Measurements from ENCODE around the gene GFOD1.

Gene GFOD1

GRCh38 chr6:13404892-13405254, 82.5 kb downstream of the GFOD1 start:
- Histone ChIP-seq H3K4me3 (ENCODE audit: low read depth, low read length) (no peak overlapping the region), H3K27me3 (replicated peaks) (no peaks in the 10 kb centered on the region), H3K36me3 (replicated peaks) (no peaks in the 10 kb centered on the region), H3K27ac (no peak overlapping the region)
- DNase-seq: no peak
- in situ Hi-C loops (cut with HindIII; ENCODE audit: low pct_ligation_motif_present, low sequenced_read_pairs): no loop called here
- TF ChIP-seq, protein P1, sequence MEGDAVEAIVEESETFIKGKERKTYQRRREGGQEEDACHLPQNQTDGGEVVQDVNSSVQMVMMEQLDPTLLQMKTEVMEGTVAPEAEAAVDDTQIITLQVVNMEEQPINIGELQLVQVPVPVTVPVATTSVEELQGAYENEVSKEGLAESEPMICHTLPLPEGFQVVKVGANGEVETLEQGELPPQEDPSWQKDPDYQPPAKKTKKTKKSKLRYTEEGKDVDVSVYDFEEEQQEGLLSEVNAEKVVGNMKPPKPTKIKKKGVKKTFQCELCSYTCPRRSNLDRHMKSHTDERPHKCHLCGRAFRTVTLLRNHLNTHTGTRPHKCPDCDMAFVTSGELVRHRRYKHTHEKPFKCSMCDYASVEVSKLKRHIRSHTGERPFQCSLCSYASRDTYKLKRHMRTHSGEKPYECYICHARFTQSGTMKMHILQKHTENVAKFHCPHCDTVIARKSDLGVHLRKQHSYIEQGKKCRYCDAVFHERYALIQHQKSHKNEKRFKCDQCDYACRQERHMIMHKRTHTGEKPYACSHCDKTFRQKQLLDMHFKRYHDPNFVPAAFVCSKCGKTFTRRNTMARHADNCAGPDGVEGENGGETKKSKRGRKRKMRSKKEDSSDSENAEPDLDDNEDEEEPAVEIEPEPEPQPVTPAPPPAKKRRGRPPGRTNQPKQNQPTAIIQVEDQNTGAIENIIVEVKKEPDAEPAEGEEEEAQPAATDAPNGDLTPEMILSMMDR (IDR thresholded peaks at IDR 0.05; ENCODE audit: low read depth, low read length, missing control alignments): no peak

DNA sequence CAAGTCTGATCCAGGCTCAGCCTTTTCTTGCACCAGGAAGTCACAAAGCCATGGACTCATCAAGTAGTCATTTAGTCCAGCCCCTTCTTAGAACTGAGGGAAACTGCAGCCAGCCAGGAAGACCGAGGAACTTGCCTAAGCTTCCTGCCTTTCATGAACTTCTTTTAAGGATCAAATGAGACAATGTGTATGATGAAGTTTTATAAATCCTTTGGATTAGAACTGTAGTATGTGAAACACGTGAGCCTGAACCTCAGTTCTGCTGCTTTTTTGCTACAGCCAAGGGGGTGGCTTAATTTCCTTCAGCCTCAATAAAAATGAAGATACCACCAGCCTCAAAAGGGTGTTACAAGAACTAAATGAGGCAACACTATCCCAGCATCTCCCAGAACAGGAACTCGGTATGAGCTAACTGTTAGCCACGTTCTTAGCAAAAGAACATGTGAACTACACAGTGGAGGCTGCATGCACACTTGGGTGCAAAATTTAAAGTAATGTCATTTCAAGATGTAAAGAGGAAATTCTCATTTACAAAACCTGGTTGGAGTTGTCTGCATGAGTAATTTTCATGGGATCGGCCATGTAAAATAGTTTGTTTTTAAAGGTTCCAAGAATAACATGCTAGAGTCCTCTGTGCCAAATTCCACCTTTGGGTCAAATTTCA, 83.0 kb downstream of the GFOD1 start:
- in situ Hi-C loops (cut with HindIII; ENCODE audit: low pct_ligation_motif_present, low sequenced_read_pairs): no loop called here
- TF ChIP-seq, protein P1 (IDR thresholded peaks at IDR 0.05; ENCODE audit: low read depth, low read length, missing control alignments): no peak
- H3K27ac ChIP-seq: no peak overlapping the region

DNA sequence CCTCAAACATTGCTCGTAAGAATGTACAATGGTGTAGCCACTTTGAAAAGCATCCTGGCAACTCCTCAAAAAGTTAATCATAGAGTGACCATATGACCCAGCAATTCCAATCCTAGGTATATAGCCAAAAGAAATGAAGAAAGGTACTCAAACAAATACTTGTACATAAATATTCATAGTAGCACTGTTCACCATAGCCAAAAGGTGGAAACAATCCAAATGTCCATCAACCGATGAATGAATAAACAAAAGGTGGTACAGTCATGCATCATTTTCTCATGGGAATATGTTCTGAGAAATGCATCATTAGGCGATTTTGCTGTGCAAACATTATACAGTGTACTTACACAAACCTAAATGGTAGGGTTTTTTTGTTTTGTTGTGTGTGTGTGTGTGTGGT, 84.7 kb downstream of the GFOD1 start:
- DNase-seq: no peak
- TF ChIP-seq, protein P1 (IDR thresholded peaks at IDR 0.05; ENCODE audit: low read depth, low read length, missing control alignments): no peak
- in situ Hi-C loops (cut with HindIII; ENCODE audit: low pct_ligation_motif_present, low sequenced_read_pairs): no loop called here
- Histone ChIP-seq H3K4me3 (ENCODE audit: low read depth, low read length) (no peak overlapping the region), H3K27ac (no peak overlapping the region), H3K27me3 (replicated peaks) (no peaks in the 10 kb centered on the region), H3K36me3 (replicated peaks) (no peaks in the 10 kb centered on the region)

More for the DNA sequence above, 83.0 kb downstream of the GFOD1 start:
- peak; percentile 25 for DNase-seq
- no peaks in the 10 kb centered on the region for H3K27me3 ChIP-seq (replicated peaks)
- H3K36me3 ChIP-seq (replicated peaks): no peaks in the 10 kb centered on the region
- no peak overlapping the region for H3K4me3 ChIP-seq (ENCODE audit: low read depth, low read length)

GRCh38 chr6:13400772-13401171, 86.6 kb downstream of the GFOD1 start:
- H3K27me3 ChIP-seq (replicated peaks): no peaks in the 10 kb centered on the region
- DNase-seq: no peak
- no peak overlapping the region for H3K4me3 ChIP-seq (ENCODE audit: low read depth, low read length)
- no peak overlapping the region for H3K27ac ChIP-seq
- H3K36me3 ChIP-seq (replicated peaks): no peaks in the 10 kb centered on the region
- TF ChIP-seq, protein P1 (IDR thresholded peaks at IDR 0.05; ENCODE audit: low read depth, low read length, missing control alignments): no peak
- in situ Hi-C loops (cut with HindIII; ENCODE audit: low pct_ligation_motif_present, low sequenced_read_pairs): no loop called here

- H3K4me3 ChIP-seq (ENCODE audit: low read depth, low read length): no peak overlapping the region
- no peak overlapping the region for H3K27ac ChIP-seq
- in situ Hi-C loops (cut with HindIII; ENCODE audit: low pct_ligation_motif_present, low sequenced_read_pairs): no loop called here
- H3K36me3 ChIP-seq (replicated peaks): no peaks in the 10 kb centered on the region
- no peak for DNase-seq
- TF ChIP-seq, protein P1 (IDR thresholded peaks at IDR 0.05; ENCODE audit: low read depth, low read length, missing control alignments): no peak
- no peaks in the 10 kb centered on the region for H3K27me3 ChIP-seq (replicated peaks)
Measured at GRCh38 chr6:13398421-13398994, 88.9 kb downstream of the GFOD1 start.

GRCh38 chr6:13398069-13398381, 89.4 kb downstream of the GFOD1 start:
- no peaks in the 10 kb centered on the region for H3K36me3 ChIP-seq (replicated peaks)
- H3K27ac ChIP-seq: no peak overlapping the region
- DNase-seq: no peak
- no peak overlapping the region for H3K4me3 ChIP-seq (ENCODE audit: low read depth, low read length)
- TF ChIP-seq, protein P1 (IDR thresholded peaks at IDR 0.05; ENCODE audit: low read depth, low read length, missing control alignments): no peak
- in situ Hi-C loops (cut with HindIII; ENCODE audit: low pct_ligation_motif_present, low sequenced_read_pairs): no loop called here
- no peaks in the 10 kb centered on the region for H3K27me3 ChIP-seq (replicated peaks)

Data from brain microvascular endothelial cell (primary cell).